Esophagus squamous epithelium (tissue), 4 donors: ENCODE measurements around the gene SEPTIN5.

Source experiments
- POLR2A ChIP-seq, 4 donors: fragments of 450-650 bp; IDR thresholded peaks; one replicate each; pipeline ENCODE4 v1.6.1; 2017; ENCODE audit warnings: antibody characterized with exemption in 4 of 4, mild to moderate bottlenecking in 4 of 4, moderate library complexity in 3 of 4
- TF ChIP-seq, protein P1 (sequence below), 6 experiments: fragments of 450-650 bp in 4 of 6; fragments of 200-600 bp in 2 of 6; sonication (generic) in 2 of 6; IDR thresholded peaks; one replicate each; pipeline ENCODE4 v1.5.1; 2016 to 2019; ENCODE audit warnings: antibody characterized with exemption in 6 of 6, mild to moderate bottlenecking in 4 of 6, moderate library complexity in 4 of 6

DNA sequence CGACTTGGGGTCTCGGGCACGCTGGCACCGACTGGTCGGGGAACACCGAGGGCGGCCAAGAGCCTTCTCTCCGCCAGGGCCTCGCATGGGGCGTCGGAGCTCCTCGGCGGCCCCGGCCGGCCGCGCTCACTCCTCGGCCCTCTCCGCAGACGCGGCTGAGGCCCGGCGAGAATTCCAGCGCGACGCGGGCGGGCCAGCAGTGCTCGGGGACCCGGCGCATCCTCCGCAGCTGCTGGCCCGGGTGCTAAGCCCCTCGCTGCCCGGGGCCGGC is 51.9 kb downstream of the SEPTIN5 start:
- TF ChIP-seq, protein P1, sequence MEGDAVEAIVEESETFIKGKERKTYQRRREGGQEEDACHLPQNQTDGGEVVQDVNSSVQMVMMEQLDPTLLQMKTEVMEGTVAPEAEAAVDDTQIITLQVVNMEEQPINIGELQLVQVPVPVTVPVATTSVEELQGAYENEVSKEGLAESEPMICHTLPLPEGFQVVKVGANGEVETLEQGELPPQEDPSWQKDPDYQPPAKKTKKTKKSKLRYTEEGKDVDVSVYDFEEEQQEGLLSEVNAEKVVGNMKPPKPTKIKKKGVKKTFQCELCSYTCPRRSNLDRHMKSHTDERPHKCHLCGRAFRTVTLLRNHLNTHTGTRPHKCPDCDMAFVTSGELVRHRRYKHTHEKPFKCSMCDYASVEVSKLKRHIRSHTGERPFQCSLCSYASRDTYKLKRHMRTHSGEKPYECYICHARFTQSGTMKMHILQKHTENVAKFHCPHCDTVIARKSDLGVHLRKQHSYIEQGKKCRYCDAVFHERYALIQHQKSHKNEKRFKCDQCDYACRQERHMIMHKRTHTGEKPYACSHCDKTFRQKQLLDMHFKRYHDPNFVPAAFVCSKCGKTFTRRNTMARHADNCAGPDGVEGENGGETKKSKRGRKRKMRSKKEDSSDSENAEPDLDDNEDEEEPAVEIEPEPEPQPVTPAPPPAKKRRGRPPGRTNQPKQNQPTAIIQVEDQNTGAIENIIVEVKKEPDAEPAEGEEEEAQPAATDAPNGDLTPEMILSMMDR (IDR thresholded peaks at IDR 0.05) = no peak
- no peak for TF ChIP-seq POLR2A (IDR thresholded peaks at IDR 0.05)
